HCT116 (cell line): ENCODE data around the gene PGPEP1. TPM values are rescaled to one million over a fixed set of nuclear protein-coding genes. Genes with fewer than 3 reads are reported as not detected.
A peak's percentile ranks its signal among the peaks of the same experiment; 100 is the strongest.

Experiments
- ATAC-seq: fragments of 200-7000 bp; cut with Tn5 transposase; 2 replicates; pipeline ENCODE4 v1.9.1; 2020; ENCODE audit warnings: mild to moderate bottlenecking, moderate library complexity
- BruUV-seq: library from RNA; stranded (reverse); fragments of 400-500 nt; replicated peaks from 2 replicates; lab custom pipeline; 2021; lab: Mats Ljungman, UMichigan
- CTCF ChIA-PET: fragments of 300-600 bp; sonication (Branson Sonifier 250); formaldehyde crosslinking; loops from one replicate; lab custom pipeline; 2021; ENCODE audit warnings: antibody characterized with exemption; lab: Charles Lee
- POLR2A ChIA-PET: fragments of 300-600, 350-600 bp; sonication (Branson Sonifier 250); formaldehyde crosslinking; loops from one replicate; lab custom pipeline; 2021; ENCODE audit warnings: antibody characterized with exemption; lab: Charles Lee
- RAD21 ChIA-PET, 2 experiments: fragments of 300-600 bp; sonication (Branson Sonifier 250); formaldehyde crosslinking; loops; one replicate each; lab custom pipeline; 2023; ENCODE audit warnings: low total read pairs in 2 of 2; ENCODE audit not compliant: uncharacterized antibody in 2 of 2, unreplicated experiment in 2 of 2, low non-redundant PET in 1 of 2; lab: Charles Lee
- DNase-seq: peaks from one replicate; pipeline ENCODE4 v3.0.0-alpha.2; 2010; ENCODE audit warnings: low read depth, low spot score
- H2AFZ ChIP-seq: fragments of 200-600 bp; shearing (Covaris generic), sonication (generic); 2 replicates; pipeline ENCODE4 v1.6.1; 2017; ENCODE audit warnings: low read depth, mixed run types, mixed read lengths, antibody characterized with exemption, low read length; ENCODE audit not compliant: poor library complexity, severe bottlenecking
- H3K27ac ChIP-seq: 2 replicates; pipeline ENCODE4 v1.5.1; 2012; ENCODE audit warnings: low read depth, low read length
- H3K27me3 ChIP-seq: fragments of 200-600 bp; sonication (generic); 2 replicates; pipeline ENCODE4 v1.6.1; 2016; ENCODE audit warnings: mixed run types, low read length, mixed read lengths; ENCODE audit not compliant: insufficient read depth
- H3K36me3 ChIP-seq, 2 experiments: fragments of 200-500 bp in 1 of 2; fragments of 200-600 bp in 1 of 2; sonication (Bioruptor generic) in 1 of 2; sonication (generic) in 1 of 2; 2 replicates each; pipeline versions ENCODE4 v1.5.1 to v1.6.1; 2014 to 2016; ENCODE audit warnings: low read length in 2 of 2, inconsistent platforms in 1 of 2, mixed read lengths in 1 of 2, mixed run types in 1 of 2; ENCODE audit not compliant: insufficient read depth in 2 of 2, control insufficient read depth in 1 of 2
- H3K4me1 ChIP-seq, 2 experiments: fragments of 200-600 bp in 1 of 2; sonication (generic) in 1 of 2; 2 replicates each; pipeline versions ENCODE4 v1.5.1 to v1.6.1; 2012 to 2017; ENCODE audit warnings: low read length in 2 of 2, inconsistent platforms in 1 of 2, mild to moderate bottlenecking in 1 of 2, mixed read lengths in 1 of 2, mixed run types in 1 of 2, moderate library complexity in 1 of 2; ENCODE audit not compliant: insufficient read depth in 2 of 2, control insufficient read depth in 1 of 2
- H3K4me2 ChIP-seq: fragments of 200-600 bp; sonication (generic); 2 replicates; pipeline ENCODE4 v1.6.1; 2017; ENCODE audit warnings: mixed run types, low read length, mixed read lengths
- H3K4me3 ChIP-seq, 2 experiments: fragments of 200-600 bp in 1 of 2; sonication (generic) in 1 of 2; replicated peaks in 1 of 2; 2 replicates each; pipeline ENCODE4 v1.5.1; 2011 to 2016; ENCODE audit warnings: low read length in 2 of 2, control low read depth in 1 of 2, low read depth in 1 of 2, mild to moderate bottlenecking in 1 of 2, mixed read lengths in 1 of 2, mixed run types in 1 of 2
- H3K79me2 ChIP-seq: fragments of 200-600 bp; sonication (generic); 2 replicates; pipeline ENCODE4 v1.6.1; 2017; ENCODE audit warnings: mild to moderate bottlenecking, mixed run types, low read length, moderate library complexity, mixed read lengths; ENCODE audit not compliant: insufficient read depth
- H3K9ac ChIP-seq: fragments of 200-600 bp; sonication (generic); 2 replicates; pipeline ENCODE4 v1.6.1; 2016; ENCODE audit warnings: low read length, mixed read lengths
- H3K9me2 ChIP-seq: fragments of 200-600 bp; sonication (generic), shearing (Covaris generic); 2 replicates; pipeline ENCODE4 v1.6.1; 2017; ENCODE audit warnings: mixed run types, mild to moderate bottlenecking, moderate library complexity; ENCODE audit not compliant: insufficient read depth
- H3K9me3 ChIP-seq, 2 experiments: fragments of 200-500 bp in 1 of 2; fragments of 200-600 bp in 1 of 2; sonication (Bioruptor generic) in 1 of 2; sonication (generic) in 1 of 2; 2 replicates each; pipeline ENCODE4 v1.6.1; 2014 to 2017; ENCODE audit warnings: low read length in 2 of 2, mixed read lengths in 2 of 2, inconsistent platforms in 1 of 2, low read depth in 1 of 2, mild to moderate bottlenecking in 1 of 2, mixed run types in 1 of 2, moderate library complexity in 1 of 2; ENCODE audit not compliant: control insufficient read depth in 1 of 2, insufficient read depth in 1 of 2
- H4K20me1 ChIP-seq: fragments of 200-600 bp; sonication (generic), shearing (Covaris generic); 2 replicates; pipeline ENCODE4 v1.6.1; 2017; ENCODE audit warnings: mixed run types, mild to moderate bottlenecking, moderate library complexity; ENCODE audit not compliant: insufficient read depth
- ELF1 ChIP-seq: IDR thresholded peaks from 2 replicates; pipeline ENCODE4 v1.6.1; 2012; ENCODE audit warnings: low read depth, borderline replicate concordance
- POLR2AphosphoS5 ChIP-seq: IDR thresholded peaks from 2 replicates; pipeline ENCODE4 v1.6.1; 2011; ENCODE audit warnings: mild to moderate bottlenecking, low read depth, low read length, moderate library complexity
- SP1 ChIP-seq: IDR thresholded peaks from 2 replicates; pipeline ENCODE4 v1.6.1; 2012; ENCODE audit warnings: low read depth
- YY1 ChIP-seq: IDR thresholded peaks from 2 replicates; pipeline ENCODE4 v1.6.1; 2011; ENCODE audit warnings: low read length, low read depth, moderate library complexity, mild to moderate bottlenecking; ENCODE audit not compliant: insufficient replicate concordance; ENCODE audit errors: extremely low read depth
- intact Hi-C: fragments of 100-400 bp; cut with micrococcal nuclease; formaldehyde crosslinking; loops from 2 replicates; pipeline ENCODE4 v1.10.0; 2022
- total RNA-seq: library from RNA; stranded (reverse); gene quantifications from one replicate; pipeline ENCODE4 v1.2.1, GENCODE V29; 2021; ENCODE audit not compliant: unreplicated experiment

The PGPEP1 gene
- total RNA-seq, 1 experiment from 2014 or later = 30.9 TPM

DNA sequence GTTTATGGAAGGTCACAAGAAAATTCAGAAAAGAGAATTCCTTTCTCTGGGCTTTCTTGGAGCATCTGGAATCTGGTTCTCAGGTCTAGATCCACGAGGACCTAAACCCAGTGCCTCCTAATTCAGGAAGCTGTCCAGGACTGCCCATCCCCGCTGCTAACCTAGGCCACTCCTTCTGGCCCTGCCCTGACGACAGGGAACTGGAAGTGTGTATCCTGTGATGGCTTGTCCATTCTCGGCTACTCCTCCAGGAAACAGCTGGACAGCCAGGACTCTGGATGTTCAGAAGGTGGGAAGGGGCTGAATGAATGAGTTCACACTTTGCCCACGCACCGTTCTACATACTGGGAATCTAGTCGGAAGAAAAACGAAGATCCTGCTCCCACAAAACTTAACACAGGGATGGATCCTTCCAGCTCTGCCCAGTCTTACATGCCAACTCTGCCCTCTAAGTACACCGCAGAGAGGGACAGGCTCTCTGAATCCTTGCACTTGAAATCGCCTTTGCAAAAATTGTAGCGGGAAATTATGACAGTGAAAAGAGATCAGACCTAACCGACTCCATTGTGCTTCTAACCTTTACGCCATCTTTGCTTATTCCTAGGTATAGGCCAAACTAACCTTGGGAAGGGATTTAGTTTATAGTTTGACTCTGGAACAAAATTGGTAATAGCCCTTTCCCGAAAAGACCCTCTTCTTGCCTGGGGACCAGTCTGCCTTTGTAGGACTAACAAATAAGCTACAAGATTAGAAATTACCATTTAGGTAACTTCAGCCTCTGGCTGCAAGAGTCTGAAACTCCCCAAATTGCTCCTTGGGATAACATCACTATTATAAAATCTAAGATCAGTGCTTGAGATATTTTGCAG lies 19.3 kb upstream of the PGPEP1 start:
- RAD21 ChIA-PET = interaction anchor here (1.1 to 1.9 kb wide), 2 partner anchors 42 kb away, joined by 4 to 6 read pairs; no protein-coding TSS in a partner anchor
- no peak for TF ChIP-seq YY1
- TF ChIP-seq POLR2AphosphoS5 = 0 out of 2 replicates have a peak, but pooled peaks have one; percentile 1
- H3K4me3 ChIP-seq = peak overlapping the region; percentile 78 to 97
- POLR2A ChIA-PET = interaction anchor here (3.5 to 3.7 kb wide), 2 partner anchors 16 to 41 kb away, joined by 17 to 52 read pairs; partner anchors contain the start of gene JUND
- BruUV-seq = no TSS peak
- DNase-seq (no peak), ATAC-seq (no peak)
- no peaks in the 10 kb centered on the region for H3K27me3 ChIP-seq
- CTCF ChIA-PET = interaction anchor here (0.9 to 2.5 kb wide), 2 partner anchors 41 to 133 kb away, joined by 3 to 36 read pairs; partner anchors contain the start of gene JUND
- peaks cover 2 to 12% of the 10 kb centered on the region in 2 experiments; a peak in 1 of 4 replicates for H3K36me3 ChIP-seq
- peak overlapping the region; percentile 98 for H3K9ac ChIP-seq
- H4K20me1 ChIP-seq = no peaks in the 10 kb centered on the region
- H3K4me2 ChIP-seq = peak overlapping the region; percentile 87
- no peak overlapping the region for H2AFZ ChIP-seq
- H3K27ac ChIP-seq = peak overlapping the region; percentile 93
- H3K9me2 ChIP-seq = no peaks in the 10 kb centered on the region
- H3K9me3 ChIP-seq = no peaks in the 10 kb centered on the region
- intact Hi-C loops = loop anchor here (10.0 kb wide), 1 partner anchor 116 kb away; the partner anchor contains the start of gene RAB3A
- peaks cover 66% of the 10 kb centered on the region for H3K79me2 ChIP-seq
- H3K4me1 ChIP-seq = peaks cover 54 to 57% of the 10 kb centered on the region in 2 experiments

DNA sequence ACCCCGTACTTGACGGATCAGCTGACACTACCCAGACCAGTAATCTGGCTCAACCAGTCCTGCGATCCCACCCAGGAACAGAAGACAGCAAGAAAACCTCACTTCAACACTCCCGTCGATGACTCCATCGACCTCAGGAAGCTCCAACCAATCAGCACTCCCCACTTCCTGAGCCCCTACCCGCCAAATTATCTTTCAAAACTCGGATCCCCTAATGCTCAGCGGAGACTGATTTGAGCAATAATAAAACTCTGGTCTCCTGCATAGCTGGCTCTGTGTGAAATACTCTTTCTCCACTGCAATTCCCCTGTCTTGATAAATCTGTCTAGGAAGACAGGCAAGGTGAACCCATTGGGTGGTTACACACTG lies 18.7 kb upstream of the PGPEP1 start:
- Histone ChIP-seq H3K79me2 (peaks cover 60% of the 10 kb centered on the region), H4K20me1 (no peaks in the 10 kb centered on the region), H3K9me2 (no peaks in the 10 kb centered on the region), H3K9ac (peak overlapping the region; percentile 98), H3K4me1 (peaks cover 54 to 57% of the 10 kb centered on the region in 2 experiments), H3K36me3 (peaks cover 2 to 12% of the 10 kb centered on the region in 2 experiments; a peak in 1 of 4 replicates), H2AFZ (no peak overlapping the region), H3K4me2 (peak overlapping the region; percentile 87), H3K4me3 (peak overlapping the region; percentile 78 to 97), H3K27ac (peak overlapping the region; percentile 93), H3K9me3 (no peaks in the 10 kb centered on the region), H3K27me3 (no peaks in the 10 kb centered on the region)
- no peak for TF ChIP-seq ELF1
- TF ChIP-seq SP1 = no peak
- CTCF ChIA-PET = interaction anchor here (0.9 to 2.5 kb wide), 3 partner anchors 17 to 133 kb away, joined by 3 to 36 read pairs (median 14); partner anchors contain the start of gene JUND
- DNase-seq (no peak), ATAC-seq (no peak)
- intact Hi-C loops = loop anchor here (10.0 kb wide), 1 partner anchor 117 kb away; the partner anchor contains the start of gene RAB3A
- no TSS peak for BruUV-seq
- RAD21 ChIA-PET = interaction anchor here (1.1 to 1.9 kb wide), 2 partner anchors 42 kb away, joined by 4 to 6 read pairs; no protein-coding TSS in a partner anchor
- POLR2A ChIA-PET = interaction anchor here (1.3 to 3.7 kb wide), 4 partner anchors 17 to 47 kb away, joined by 4 to 52 read pairs (median 16); partner anchors contain the start of genes IQCN and JUND
